SU-DHL-6 (cell line): ENCODE results near the gene PDCD1.

Experiments
- EZH2phosphoT487 ChIP-seq: fragments of 200-600 bp; sonication (generic), shearing (Covaris generic); conservative IDR thresholded peaks from 2 replicates; pipeline ENCODE4 v1.6.1; 2018; ENCODE audit warnings: mild to moderate bottlenecking, antibody characterized with exemption, low read length, moderate library complexity, mixed read lengths
- TF ChIP-seq, protein P1 (sequence below): fragments of 200-600 bp; sonication (generic); IDR thresholded peaks from one replicate; pipeline ENCODE4 v1.5.1; 2017; ENCODE audit warnings: antibody characterized with exemption, mild to moderate bottlenecking, low read length, moderate library complexity; ENCODE audit not compliant: insufficient read depth, poor library complexity, severe bottlenecking

DNA sequence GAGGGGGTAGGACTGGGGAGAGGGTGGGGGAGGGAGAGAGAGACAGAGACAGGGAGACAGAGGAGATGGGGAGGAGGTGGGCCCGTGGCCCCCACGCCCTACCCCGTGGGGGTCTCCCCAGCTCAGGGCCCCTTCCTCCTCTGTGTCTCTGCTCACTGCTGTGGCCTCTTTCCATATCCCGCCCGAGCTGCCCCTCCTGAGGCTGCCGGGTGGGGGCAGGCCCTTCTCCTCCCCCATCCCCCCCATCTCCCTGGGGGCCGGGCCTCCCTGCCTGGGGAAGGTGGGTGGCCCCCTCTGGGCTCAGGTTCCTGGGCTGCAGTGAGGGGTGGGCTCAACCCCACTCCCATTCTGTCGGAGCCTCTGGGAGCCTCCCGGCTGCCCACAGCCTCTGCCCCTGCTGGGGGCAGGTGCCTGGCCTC, 332 bp upstream of the PDCD1 start:
- TF ChIP-seq, protein P1, sequence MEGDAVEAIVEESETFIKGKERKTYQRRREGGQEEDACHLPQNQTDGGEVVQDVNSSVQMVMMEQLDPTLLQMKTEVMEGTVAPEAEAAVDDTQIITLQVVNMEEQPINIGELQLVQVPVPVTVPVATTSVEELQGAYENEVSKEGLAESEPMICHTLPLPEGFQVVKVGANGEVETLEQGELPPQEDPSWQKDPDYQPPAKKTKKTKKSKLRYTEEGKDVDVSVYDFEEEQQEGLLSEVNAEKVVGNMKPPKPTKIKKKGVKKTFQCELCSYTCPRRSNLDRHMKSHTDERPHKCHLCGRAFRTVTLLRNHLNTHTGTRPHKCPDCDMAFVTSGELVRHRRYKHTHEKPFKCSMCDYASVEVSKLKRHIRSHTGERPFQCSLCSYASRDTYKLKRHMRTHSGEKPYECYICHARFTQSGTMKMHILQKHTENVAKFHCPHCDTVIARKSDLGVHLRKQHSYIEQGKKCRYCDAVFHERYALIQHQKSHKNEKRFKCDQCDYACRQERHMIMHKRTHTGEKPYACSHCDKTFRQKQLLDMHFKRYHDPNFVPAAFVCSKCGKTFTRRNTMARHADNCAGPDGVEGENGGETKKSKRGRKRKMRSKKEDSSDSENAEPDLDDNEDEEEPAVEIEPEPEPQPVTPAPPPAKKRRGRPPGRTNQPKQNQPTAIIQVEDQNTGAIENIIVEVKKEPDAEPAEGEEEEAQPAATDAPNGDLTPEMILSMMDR: no peak
- TF ChIP-seq EZH2phosphoT487: no peak
